GM21576 (cell line): Measurements from ENCODE around the gene PCDHGA6.
"Not testable (repeated sequence)": the region's sequence is repeated elsewhere in the genome, so short reads cannot be mapped to it uniquely, and the experiment has no call there.

ENCODE experiments used
- ATAC-seq: cut with Tn5 transposase; IDR thresholded peaks from one replicate; pipeline ENCODE4 v1.9.1; 2021; ENCODE audit warnings: mild to moderate bottlenecking, moderate library complexity; ENCODE audit not compliant: unreplicated experiment

The PCDHGA6 gene

DNA sequence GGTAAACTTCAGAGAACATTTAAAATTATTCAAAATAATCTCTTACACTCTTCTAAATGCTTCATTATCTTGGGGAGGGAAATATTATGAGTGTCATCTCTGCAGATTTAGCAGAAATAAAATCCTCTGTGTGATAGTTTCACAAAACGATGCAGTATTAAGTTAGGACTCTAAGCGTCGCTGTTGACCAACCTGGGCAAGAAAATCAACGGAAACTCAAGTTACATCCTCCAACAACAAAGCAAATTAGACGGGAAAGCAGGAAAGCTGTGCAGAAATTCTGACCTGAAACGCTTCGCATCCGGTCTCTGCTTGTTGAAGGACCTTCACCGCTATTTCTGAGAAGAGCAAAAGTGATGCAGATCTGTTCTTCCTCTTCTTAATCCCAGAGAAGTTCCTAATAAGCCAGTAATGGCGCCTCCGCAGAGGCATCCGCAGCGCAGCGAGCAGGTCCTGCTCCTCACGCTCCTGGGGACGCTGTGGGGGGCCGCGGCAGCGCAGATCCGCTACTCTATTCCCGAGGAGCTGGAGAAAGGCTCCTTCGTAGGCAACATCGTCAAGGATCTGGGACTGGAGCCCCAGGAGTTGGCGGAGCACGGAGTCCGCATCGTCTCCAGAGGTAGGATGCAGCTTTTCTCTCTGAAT, at the start of gene PCDHGA6:
Gene PCDHGA6, plus strand, starts transcription at position 219 of the 645 bp plus-strand sequence. Its CDS starts 193 bp downstream, at position 412.
- no peak for ATAC-seq

DNA sequence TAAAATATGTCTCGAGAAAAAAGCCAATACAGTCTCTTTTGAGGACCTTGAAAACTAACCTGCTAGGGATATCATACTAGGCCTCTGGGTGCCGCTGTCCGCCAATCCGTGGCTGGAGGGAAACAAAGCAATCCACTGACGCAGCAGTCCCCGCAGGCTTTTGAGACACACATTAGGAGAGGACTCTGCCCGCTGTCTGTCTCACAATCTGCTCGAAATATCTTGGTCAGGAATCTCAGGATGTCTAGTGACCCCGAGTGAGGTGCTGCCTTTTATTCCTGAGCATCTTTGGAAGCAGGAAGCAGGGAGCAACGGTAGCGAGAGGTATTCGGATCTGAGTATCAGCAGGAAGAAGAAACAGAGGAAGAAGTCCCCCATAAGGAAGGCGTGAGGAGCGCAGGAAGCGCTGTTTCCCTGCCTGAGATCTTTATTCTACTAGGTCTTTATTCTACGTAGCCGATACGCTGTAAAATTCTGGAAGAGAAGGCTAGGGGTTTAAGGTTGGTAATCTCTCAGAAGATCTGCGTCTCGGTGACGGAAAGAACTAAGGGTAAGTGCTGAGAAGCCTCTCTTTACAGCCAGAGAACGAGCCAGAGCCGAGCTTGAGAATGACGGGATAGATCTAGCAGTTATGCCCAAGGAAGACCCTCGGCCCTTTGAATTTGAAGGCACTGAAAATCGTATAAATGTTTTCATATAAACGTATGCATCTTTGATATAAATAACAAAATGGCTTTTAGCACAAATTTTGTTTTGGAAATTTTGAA, 47.4 kb upstream of the PCDHGA6 start:
- ATAC-seq: peak; percentile 88

DNA sequence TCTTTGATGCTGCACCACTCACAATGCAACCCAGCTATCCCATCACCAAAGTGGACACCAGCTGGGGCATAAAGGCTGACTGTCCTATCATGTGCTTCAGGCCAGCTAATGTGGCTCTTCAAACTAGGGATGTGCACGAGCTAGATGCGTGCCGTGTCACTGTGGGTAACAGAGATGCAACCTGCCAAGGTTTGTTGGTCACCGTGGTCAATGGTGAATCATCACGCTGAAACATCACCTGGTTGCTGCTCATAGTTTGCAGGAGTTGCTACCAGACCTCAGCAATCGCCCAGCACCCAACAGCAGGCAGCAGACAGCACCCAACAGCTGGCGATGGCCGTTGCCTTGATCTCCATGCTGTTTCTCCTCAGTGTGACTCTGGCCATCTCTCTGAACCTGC, 45.5 kb upstream of the PCDHGA6 start:
- ATAC-seq: no peak

DNA sequence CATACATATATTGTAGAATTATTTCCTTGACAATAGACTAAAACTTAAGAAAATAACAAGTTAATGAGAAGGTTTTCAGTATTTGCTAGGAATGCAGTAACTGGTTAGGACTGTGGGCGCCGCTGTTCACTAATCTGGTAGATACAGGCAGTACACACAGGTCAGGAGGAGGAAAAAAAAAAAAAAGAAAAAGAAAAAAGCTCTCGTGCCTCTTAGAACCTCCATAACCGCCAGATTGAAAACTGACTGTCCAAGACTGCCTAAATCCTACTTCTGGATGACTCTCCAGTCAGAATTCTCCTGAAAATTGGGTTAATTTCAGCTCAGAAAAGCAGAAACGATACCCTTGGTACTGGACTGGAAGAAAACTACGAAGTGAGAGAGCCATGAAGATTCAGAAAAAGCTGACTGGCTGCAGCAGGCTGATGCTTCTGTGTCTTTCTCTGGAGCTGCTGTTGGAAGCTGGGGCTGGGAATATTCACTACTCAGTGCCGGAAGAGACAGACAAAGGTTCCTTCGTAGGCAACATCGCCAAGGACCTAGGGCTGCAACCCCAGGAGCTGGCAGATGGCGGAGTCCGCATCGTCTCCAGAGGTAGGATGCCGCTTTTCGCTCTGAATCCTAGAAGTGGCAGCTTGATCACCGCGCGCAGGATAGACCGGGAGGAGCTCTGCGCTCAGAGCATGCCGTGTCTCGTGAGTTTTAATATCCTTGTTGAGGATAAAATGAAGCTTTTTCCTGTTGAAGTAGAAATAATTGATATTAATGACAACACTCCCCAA, 43.2 kb upstream of the PCDHGA6 start, which contains the start of gene PCDHGA1:
Gene PCDHGA1, plus strand, starts transcription at position 216 of the 782 bp plus-strand sequence.
- ATAC-seq: peak; percentile 42

DNA sequence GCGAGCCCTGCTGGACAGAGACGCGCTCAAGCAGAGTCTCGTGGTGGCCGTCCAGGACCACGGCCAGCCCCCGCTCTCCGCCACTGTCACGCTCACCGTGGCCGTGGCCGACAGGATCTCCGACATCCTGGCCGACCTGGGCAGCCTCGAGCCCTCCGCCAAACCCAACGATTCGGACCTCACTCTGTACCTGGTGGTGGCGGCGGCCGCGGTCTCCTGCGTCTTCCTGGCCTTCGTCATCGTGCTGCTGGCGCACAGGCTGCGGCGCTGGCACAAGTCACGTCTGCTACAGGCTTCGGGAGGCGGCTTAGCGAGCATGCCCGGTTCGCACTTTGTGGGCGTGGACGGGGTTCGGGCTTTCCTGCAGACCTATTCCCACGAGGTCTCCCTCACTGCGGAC, 41.1 kb upstream of the PCDHGA6 start:
- ATAC-seq: not testable (repeated sequence)

DNA sequence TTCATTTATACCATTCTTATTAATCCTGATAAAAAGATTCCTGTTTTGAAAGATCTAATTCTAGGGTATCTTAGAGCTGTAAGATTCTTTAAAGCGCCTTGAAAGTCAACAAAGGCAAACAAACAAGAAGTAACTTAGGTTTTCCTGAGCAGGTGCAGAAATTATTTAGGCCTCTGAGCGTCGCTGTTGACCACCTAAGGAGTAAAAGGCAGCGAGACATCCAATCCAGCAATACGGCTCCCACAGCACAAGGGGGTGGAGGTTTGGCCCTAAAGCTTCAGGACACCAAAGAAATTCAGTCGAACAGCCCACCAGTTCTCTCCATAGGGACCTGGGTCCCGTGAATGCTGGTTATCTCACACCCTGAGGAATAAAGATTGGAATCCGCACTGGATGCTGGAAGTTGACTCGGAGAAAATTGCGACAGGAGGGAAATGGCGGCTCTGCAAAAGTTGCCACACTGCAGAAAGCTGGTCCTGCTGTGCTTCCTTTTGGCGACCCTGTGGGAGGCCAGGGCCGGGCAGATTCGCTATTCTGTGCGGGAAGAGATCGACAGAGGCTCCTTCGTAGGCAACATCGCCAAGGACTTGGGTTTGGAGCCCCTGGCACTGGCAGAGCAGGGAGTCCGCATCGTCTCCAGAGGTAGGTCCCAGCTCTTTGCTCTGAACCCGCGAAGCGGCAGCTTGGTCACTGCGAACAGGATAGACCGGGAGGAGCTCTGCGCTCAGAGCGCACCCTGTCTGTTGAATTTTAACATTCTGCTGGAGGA, 35.0 kb upstream of the PCDHGA6 start, which contains the start of gene PCDHGA2:
Gene PCDHGA2, plus strand, starts transcription at position 223 of the 769 bp plus-strand sequence.
- ATAC-seq: no peak

DNA sequence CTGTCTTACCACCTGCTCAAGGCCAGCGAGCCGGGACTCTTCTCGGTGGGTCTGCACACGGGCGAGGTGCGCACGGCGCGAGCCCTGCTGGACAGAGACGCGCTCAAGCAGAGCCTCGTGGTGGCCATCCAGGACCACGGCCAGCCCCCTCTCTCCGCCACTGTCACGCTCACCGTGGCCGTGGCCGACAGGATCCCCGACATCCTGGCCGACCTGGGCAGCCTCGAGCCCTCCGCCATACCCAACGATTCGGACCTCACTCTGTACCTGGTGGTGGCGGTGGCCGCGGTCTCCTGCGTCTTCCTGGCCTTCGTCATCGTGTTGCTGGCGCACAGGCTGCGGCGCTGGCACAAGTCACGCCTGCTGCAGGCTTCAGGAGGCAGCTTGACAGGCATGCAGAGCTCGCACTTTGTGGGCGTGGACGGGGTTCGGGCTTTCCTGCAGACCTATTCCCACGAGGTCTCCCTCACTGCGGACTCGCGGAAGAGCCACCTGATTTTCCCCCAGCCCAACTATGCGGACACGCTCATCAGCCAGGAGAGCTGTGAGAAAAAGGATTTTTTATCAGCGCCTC, 32.8 kb upstream of the PCDHGA6 start:
- not testable (repeated sequence) for ATAC-seq

DNA sequence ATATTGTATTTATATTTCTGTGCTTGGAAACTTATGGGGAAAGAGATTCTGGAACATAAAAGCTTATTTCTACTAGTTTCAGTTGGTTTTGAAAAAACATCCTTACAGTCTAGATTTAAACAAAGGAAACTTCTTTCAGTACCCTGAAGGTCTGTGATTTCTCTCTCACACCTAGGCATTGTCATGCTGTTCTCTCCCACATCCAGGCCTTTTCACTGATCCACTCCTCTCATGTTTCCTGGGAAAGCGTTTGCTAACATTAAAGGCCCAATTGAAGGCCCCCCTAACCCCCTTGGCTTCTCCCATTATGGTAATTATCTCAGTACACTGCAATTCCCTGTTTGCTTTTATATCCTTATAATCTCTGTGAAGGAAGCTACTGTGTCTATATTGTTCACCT, 30.9 kb upstream of the PCDHGA6 start:
- no peak for ATAC-seq

DNA sequence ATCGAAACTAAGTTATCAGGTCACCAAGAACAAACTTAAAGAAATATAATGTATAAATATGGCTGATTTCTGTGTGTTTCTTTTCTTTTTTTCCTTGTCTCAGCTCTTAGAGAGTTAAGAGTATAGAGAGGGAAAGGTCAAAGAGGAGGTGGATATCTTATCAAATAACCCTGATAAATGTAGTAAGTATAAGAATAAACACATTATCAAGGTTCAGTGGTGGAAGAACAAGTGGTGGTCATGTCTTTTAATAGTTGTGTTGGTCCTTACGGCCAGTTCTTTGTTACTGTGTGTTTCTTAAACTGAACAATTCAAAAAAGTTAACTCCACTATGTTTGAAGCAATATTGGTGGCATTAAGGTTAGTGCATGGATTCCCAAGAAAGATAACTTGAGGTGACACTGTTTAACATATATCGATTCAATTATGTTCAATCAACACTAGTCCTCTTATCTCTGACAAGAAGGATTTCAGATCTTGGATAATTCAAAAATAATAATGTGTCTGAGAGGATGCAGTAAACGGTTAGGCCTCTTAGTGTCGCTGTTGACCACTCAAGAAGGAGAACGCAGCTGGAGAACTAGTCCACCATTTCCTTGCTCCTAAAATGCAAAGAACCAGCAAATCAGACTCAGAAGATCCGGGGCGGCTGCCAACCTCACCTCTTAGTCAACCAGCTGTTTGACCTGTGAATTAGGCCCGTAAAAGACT, 30.3 kb upstream of the PCDHGA6 start, which contains the start of gene PCDHGA3:
Gene PCDHGA3, plus strand, starts transcription at position 588 of the 711 bp plus-strand sequence. CDS start 205 bp downstream, outside the sequence.
- ATAC-seq: no peak

DNA sequence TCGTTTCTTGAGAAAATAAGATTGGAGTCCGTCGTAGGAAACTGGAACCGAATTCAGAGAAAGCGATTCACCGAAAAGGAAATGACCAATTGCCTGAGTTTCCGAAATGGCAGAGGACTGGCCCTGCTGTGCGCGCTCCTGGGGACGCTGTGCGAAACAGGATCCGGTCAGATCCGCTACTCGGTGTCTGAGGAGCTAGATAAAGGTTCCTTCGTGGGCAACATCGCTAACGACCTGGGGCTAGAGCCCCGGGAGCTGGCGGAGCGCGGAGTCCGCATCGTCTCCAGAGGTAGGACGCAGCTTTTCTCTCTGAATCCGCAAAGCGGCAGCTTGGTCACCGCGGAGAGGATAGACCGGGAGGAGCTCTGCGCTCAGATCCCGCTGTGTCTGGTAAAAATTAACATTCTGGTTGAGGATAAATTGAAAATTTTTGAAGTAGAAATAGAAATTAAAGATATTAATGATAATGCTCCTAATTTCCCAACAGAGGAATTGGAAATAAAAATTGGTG, 29.7 kb upstream of the PCDHGA6 start:
- ATAC-seq: no peak

DNA sequence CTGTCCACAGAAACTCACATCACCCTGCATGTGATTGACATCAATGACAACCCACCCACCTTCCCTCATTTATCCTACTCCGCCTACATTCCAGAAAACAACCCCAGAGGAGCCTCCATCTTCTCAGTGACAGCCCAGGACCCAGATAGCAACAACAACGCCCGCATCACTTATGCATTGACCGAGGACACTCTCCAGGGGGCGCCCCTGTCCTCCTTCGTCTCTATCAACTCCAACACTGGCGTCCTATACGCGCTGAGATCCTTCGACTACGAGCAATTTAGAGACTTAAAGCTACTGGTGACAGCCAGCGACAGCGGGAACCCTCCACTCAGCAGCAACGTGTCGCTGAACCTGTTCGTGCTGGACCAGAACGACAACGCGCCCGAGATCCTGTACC, 28.4 kb upstream of the PCDHGA6 start:
- no peak for ATAC-seq

DNA sequence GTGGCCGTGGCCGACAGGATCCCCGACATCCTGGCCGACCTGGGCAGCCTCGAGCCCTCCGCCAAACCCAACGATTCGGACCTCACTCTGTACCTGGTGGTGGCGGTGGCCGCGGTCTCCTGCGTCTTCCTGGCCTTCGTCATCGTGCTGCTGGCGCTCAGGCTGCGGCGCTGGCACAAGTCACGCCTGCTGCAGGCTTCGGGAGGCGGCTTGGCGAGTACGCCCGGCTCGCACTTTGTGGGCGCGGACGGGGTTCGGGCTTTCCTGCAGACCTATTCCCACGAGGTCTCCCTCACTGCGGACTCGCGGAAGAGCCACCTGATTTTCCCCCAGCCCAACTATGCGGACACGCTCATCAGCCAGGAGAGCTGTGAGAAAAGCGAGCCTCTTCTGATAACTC, 27.7 kb upstream of the PCDHGA6 start:
- not testable (repeated sequence) for ATAC-seq

DNA sequence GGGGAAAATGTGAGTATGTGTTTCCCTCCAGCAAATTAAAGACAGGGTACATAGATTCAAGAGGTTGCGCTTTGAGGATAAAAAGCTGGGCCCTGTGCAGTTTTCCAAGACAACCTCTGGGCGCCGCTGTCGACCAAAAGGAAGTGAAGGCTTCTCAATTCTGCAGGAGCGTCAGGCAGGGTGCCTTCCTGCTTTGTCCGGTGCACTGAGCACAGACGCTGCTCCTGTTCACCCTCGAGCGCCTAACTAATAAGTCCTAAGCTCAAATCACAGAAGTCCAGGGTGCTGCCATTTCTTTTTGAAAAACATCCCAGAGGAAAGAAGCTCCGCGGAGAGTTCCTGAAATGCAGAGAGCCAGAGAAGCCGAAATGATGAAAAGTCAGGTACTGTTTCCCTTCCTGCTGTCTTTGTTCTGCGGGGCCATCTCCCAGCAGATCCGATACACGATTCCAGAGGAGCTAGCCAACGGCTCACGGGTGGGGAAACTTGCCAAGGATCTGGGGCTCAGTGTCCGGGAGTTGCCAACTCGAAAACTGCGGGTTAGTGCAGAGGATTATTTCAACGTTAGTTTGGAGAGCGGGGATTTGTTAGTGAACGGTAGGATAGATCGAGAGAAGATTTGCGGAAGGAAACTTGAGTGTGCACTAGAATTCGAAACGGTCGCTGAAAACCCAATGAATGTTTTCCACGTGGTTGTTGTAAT, 23.6 kb upstream of the PCDHGA6 start, which contains the start of gene PCDHGB1:
Gene PCDHGB1, plus strand, starts transcription at position 183 of the 703 bp plus-strand sequence. Its CDS starts 162 bp downstream, at position 345.
- ATAC-seq: peak; percentile 82

DNA sequence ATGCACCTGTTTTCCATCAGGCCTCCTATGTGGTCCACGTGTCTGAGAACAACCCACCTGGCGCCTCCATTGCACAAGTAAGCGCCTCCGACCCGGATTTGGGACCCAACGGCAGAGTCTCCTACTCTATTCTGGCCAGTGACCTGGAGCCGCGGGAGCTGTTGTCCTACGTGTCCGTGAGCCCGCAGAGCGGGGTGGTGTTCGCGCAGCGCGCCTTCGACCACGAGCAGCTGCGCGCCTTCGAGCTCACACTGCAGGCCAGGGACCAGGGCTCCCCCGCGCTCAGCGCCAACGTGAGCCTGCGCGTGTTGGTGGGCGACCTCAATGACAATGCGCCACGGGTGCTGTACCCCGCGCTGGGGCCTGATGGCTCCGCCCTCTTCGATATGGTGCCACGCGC, 22.1 kb upstream of the PCDHGA6 start:
- ATAC-seq: no peak

DNA sequence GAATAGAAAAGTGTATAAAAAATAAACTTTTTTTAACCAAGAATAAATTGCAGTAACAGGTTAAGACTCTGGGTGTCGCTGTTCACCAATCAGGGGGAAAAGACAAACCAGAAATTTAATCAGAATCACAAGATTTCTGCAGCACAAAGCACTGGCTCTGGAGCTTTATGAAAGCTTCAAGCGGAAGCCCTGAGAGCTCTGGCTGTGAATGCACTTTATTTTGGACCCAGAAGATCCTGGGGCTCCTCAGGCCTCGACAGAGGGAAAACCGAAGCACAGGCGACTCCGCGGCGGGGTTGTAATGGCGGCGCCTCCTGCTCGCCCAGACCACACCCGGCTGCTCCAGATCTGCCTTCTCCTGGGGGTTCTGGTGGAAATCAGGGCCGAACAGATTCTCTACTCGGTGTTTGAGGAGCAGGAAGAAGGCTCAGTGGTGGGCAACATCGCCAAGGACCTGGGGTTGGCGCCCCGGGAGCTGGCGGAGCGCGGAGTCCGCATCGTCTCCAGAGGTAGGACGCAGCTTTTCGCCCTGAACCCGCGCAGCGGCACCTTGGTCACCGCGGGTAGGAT, 18.7 kb upstream of the PCDHGA6 start, which contains the start of gene PCDHGA4:
Gene PCDHGA4, plus strand, starts transcription at position 122 of the 570 bp plus-strand sequence. Its CDS starts 87 bp downstream, at position 209.
- no peak for ATAC-seq

DNA sequence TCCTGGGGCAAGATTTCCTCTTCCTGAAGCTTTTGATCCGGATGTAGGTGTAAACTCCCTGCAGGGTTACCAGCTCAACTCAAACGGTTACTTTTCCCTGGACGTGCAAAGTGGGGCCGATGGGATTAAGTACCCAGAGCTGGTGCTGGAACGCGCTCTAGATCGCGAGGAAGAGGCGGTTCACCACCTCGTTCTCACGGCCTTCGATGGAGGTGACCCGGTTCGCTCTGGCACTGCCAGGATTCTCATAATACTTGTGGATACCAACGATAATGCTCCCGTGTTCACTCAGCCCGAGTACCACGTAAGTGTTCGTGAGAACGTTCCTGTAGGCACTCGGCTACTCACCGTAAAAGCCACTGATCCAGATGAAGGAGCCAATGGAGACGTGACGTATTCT, 18.1 kb upstream of the PCDHGA6 start:
- ATAC-seq: no peak

DNA sequence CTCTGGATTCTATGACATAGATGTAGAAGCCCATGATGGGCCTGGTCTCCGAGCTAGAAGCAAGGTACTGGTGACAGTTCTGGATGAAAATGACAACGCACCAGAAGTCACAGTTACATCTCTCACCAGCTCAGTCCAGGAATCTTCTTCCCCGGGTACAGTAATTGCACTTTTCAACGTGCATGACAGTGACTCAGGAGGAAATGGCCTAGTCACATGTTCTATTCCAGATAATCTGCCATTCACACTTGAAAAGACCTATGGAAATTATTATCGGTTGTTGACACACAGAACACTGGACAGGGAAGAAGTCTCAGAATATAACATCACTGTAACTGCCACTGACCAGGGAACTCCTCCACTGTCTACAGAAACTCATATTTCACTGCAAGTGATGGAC, 17.6 kb upstream of the PCDHGA6 start:
- no peak for ATAC-seq

DNA sequence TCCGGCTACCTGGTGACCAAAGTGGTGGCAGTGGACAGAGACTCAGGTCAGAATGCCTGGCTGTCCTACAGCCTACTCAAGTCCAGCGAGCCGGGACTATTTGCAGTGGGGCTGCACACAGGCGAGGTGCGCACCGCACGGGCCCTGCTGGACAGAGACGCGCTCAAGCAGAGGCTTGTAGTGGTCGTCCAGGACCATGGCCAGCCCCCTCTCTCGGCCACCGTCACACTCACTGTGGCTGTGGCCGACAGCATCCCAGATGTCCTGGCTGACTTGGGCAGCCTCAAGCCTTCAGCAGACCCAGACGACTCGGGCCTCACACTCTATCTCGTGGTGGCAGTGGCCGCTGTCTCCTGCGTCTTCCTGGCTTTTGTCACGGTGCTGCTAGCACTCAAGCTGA, 16.7 kb upstream of the PCDHGA6 start:
- ATAC-seq: no peak
